AG08396 (cell line): ENCODE data around the gene COPE.
A peak's percentile ranks its signal among the peaks of the same experiment; 100 is the strongest.
"Not testable (repeated sequence)": the region's sequence is repeated elsewhere in the genome, so short reads cannot be mapped to it uniquely, and the experiment has no call there.

Experiments used
- DNase-seq: peaks from one replicate; pipeline ENCODE4 v3.0.0; 2012; ENCODE audit warnings: low spot score, mixed read lengths

The COPE gene

GRCh38 chr19:18919086-18919899 is at the start of gene COPE, which contains the start of gene DDX49:
COPE (minus strand) TSS chr19:18919387; CDS start chr19:18919348, 39 bp downstream.
DDX49 (plus strand) TSS chr19:18919715; CDS start chr19:18919742, 27 bp downstream.
- DNase-seq, result peak; percentile 99

DNA sequence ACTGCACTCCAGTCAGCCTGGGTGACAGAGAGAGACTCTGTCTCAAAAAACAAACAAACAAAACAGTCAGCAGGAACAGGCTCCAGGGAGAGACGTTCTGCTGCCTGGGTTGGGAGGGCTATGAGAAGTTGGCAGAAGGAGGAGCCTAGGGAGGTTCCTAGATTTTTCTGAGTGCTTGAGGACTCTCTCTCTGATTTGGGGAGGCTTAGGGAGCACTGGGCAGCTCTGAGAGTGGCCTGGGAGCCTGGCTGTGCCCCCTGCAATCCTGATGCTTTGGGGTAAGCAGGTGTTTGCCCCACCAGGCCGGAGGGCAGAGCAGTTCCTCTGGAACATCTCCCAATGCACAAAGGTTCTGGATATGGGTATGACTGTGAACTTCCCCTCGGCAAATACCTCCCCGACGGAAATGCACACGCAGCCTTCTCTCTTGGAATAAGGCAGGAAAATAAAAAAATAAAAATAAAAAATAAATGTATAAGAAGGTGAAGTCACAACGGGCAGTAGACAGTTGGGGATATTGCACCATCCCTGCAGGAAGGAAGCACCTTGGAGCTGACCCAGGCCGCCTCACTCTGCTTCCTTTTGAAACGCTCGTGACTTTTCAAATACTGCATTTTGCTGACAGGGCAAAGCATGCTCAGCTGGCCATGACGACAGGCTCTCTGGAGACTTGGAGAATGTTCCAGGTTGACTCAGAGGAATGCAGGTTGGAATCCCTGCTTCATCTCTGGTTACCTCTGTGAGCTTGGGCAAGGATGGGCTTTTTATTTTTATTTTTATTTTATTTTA is 48.4 kb upstream of the COPE start:
- no peak for DNase-seq

DNA sequence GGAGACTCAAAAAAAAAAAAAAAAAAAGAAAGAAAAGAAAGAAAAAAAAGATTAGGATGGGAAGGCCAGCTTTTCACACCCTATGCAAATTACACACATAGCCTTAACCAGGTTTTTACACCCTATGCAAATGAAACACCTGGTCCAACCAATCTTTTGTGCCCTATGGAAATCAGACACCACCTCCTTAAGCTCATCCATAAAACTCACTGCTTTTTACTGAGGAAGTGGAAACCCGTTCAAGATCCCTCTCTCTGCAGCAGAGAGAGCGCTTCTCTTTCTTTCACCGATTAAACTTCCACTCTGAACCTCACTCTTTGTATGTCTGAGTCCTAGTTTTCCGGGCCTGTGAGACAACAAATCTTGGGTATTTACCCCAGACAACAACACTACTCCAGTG is 47.1 kb upstream of the COPE start:
- DNase-seq, result no peak

GRCh38 chr19:18964121-18964520 is 44.9 kb upstream of the COPE start:
- no peak for DNase-seq

DNA sequence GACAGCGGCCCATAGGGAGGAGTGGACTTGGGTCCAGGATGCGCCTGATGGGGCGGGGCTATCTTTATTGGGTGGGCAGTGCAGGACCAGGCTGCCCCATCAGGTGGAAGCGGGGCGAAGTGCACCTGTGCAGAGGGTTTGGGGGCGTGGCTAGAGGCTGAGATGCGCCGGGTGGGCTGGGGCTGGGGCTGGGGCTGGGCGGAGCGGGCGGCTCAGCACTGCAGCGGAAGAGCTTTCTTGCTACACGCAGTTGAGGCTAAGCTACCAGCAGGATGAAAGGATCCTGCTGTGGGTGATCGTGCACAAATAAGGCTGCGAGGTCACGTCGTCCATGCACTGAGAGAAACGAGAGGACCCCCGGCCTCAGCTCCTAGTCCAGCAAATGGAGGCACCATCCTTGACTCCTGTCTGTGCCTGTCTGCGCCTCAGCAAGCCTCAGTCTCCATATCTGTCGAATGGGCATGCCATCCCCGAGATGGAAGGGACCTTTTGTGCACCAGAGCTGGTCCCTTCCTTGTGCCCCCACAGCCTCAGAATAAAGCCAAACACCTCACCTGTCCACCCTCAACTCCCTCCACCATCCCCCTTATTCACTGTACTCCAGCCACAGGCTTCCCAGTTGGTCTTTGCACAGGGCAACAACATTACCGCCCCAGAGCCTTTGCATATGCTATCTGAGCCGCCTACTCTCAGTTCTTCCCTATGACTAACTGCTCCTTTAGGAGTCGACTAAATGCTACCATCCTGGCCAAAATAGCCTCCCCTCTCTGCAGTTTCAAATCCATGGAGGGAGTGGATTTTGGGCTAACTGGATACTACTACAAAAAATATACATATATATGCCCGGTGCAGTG is 42.8 kb upstream of the COPE start:
- DNase-seq, result no peak

GRCh38 chr19:18960370-18960769 is 41.2 kb upstream of the COPE start:
- DNase-seq, result no peak

- DNase-seq, result no peak
Observed at GRCh38 chr19:18955042-18955441, 35.9 kb upstream of the COPE start.

- DNase-seq, result no peak
Observed at GRCh38 chr19:18954094-18954493, 34.9 kb upstream of the COPE start.

GRCh38 chr19:18952364-18953003 is 33.3 kb upstream of the COPE start:
- DNase-seq, result not testable (repeated sequence)

DNA sequence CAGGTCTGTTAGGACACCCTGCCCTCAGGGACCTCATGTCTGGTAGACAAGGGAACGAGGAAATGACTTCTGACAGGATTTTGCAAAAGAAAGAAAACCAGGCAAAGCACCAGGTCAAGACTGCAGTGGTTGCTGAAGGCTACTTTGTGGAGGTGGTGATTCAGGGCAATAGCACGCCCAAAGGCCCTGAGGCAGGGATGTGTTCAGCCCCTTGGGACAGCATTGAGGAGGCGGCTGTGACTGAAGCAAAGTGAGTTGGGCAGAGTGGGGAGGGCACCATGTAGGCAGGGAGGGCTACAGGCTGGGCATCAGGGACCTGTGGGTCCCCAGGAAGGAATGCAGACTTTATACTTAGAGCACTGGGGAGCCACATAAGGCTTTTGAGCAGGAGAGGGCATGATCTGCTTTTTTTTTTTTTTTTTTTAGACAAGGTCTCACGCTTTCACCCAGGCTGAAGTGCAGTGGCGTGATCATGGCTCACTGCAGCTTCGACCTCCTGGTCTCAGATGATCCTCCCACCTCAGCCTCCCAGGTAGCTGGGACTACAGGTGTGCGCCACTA is 32.6 kb upstream of the COPE start:
- no peak for DNase-seq

DNA sequence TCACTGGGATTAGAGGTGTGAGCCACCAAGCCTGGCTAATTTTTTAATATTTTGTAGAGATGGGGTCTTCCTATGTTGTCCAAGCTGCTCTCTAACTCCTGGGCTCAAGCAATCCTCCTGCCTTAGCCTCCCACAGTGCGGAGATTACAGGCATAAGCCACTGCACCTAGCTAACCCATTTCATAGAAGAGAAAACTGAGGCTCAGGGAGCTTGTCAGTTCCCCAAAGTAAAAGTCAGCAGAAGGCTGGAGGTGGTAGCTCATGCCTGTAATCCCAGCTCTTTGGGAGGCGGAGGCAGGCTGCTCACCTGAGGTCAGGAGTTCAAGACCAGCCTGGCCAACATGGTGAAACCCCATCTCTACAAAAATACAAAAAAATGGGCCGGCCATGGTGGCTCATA is 30.7 kb upstream of the COPE start:
- DNase-seq, result no peak

- no peak for DNase-seq
Observed at GRCh38 chr19:18948976-18949356, 29.8 kb upstream of the COPE start.

DNA sequence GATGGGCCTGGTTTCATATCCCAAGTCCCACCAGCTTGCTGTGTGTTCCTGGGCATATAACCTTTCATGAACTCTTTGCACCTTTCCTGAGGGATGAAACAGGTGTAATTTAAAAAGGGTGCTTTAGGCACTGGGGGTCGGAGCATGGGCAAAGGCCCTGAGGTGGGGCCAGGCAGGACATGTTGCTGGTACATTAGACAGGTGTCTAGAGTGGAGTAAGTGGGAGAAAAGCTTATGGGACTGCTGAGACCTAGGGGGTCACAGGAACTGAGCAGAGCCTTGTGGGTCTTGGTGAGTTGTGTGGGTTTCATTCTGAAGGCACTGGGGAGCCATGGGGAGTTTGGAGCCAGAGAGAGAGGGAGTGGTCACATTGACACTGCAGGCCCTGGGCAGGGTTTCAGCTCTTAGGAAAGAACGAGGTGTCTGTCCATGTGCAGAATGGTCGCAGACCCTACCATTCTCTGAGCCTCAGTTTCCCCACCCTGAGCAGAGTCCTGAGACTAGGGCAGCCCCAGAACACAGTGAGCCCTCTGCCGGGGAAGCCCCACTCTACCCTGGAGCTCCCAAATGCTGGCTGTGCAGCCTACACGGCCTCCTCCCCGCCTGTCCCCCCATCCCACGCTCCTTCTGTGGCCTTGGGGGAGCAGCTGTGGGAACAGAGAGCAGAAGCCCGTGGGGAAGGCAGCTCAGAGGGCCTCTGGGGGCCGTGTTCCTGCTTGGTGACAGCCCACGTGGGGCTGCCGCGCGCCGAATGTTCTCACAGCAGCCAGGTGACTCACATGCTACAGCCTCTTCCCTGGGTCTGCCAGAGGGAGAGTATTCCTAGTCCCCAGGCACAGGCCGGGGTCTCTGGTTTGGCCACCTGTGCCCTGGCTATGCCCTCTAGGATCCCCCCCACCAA is 29.1 kb upstream of the COPE start:
- no peak for DNase-seq

- DNase-seq, result no peak
Observed at GRCh38 chr19:18946918-18947317, 27.7 kb upstream of the COPE start.

- no peak for DNase-seq
Observed at GRCh38 chr19:18946335-18946734, 27.1 kb upstream of the COPE start.

DNA sequence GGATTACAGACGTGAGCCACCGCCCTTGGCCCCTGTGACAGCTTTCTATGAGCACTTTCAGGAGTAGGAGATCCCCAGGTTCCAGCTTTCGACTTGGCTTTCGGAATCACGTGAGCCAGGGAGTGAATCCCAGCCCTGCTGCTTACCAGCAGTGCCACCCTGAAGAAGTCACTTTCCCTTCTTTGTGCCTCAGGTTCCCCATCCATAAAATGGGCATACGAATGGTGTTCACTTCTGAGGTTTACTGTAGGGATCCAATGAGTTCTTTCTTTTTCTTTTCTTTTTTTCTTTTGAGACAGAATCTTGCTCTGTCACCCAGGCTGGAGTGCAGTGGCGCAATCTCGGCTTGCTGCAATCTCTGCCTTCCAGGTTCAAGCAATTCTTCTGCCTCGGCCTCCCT is 26.1 kb upstream of the COPE start:
- no peak for DNase-seq

DNA sequence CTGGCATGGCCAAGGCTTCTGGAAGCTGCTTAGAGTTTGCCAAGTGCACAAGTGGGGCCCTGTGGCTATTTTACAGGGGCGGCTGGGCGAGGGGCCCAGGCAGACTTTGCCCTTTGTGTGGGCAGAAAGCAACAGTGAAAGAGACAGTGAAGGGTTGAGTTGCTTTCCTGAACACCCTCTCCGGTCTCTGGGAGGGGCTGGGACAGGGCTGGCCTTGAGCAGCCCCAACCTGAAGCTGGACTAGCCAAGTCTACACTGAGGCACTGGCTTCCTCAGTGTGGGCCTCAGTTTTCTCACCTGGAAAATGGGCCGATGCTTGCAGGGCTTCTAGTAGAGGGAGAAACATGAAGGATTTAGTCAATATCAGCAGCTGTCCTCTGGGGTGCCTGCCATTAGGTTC is 24.3 kb upstream of the COPE start:
- DNase-seq, result no peak

DNA sequence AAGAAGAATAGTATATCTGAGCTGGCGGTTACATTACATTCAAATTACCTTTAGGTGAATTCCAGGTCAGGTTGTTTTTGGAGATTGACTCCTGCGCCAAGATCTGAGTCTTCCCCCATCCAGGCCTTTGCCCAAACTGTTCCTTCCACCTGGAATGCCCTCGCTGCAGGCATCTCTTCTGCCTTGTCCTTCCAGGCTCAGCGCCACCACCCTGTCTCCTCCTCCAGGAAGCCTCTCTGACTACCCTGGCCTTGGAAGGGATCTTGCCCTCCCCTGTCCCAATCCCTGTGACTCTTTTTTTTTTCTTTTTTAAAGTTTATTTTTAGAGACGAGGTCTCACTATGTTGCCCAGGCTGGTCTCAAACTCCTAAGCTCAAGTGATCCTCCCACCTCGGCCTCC is 23.5 kb upstream of the COPE start:
- DNase-seq, result no peak

- no peak for DNase-seq
Observed at GRCh38 chr19:18941628-18942354, 22.6 kb upstream of the COPE start.
